ENCODE data around the gene NPHP1.

- TF ChIP-seq EZH2phosphoT487 (IDR thresholded peaks at IDR 0.05; ENCODE audit: insufficient read depth, low read depth) = no peak
- TF ChIP-seq EZH2 (IDR thresholded peaks at IDR 0.05; ENCODE audit: insufficient read depth, poor library complexity, severe bottlenecking) = no peak
Observed at GRCh38 chr2:110198016-110198415, 6.8 kb downstream of the NPHP1 start.
